Activated CD4-positive, alpha-beta T cell treated with anti-CD3 and anti-CD28 coated beads, Interleukin-2, amount 50 U/mL, for 48 hours (primary cell): ENCODE results near the gene PRKG1.
A peak's percentile ranks its signal among the peaks of the same experiment; 100 is the strongest.

Source experiments
- DNase-seq, 2 experiments: peaks; one replicate each; pipeline ENCODE4 v3.0.0-alpha.2; 2020

PRKG1 gene

GRCh38 chr10:52256832-52257691 lies 1182.8 kb downstream of the PRKG1 start:
- DNase-seq, result no peak

DNA sequence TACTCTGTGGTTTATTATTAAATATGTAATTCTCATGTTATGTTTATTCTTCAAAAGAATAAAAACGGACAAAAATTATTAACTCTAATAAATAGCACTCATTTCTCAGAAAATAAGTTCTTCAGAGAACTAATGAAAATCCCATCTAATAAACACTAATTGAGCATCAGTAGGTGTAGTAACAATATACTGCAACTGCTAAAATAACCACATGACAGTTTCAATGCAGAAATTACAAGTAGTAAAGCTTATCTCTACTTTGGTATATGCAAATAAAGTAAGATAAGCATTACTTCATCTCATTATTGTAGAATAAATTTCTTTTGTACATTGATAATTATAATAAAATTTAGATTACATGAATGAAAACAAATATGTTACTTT lies 1183.4 kb downstream of the PRKG1 start:
- no peak for DNase-seq

GRCh38 chr10:52258799-52259425 lies 1184.6 kb downstream of the PRKG1 start:
- no peak for DNase-seq

DNA sequence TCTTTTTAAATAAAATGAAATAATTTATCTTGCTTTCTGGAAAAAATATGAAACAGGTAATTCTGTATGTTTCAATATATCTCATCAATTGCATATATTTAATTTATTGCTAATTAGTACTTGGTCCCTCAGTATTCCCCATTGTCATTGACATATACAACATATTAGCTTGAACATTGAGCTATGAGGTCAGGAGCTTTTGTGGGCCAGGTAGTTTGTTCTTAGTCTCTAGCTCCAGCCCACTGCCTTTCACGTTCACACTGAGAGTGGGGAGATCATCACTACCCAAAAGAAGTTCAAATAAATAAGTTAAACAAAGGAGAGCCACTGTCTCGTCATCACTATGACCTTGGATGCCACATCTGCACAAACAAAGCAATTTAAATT lies 1185.1 kb downstream of the PRKG1 start:
- DNase-seq, result no peak

- no peak for DNase-seq
Measured at GRCh38 chr10:52261362-52261761, 1187.1 kb downstream of the PRKG1 start.

GRCh38 chr10:52265131-52265926 lies 1191.0 kb downstream of the PRKG1 start:
- DNase-seq, result no peak

DNA sequence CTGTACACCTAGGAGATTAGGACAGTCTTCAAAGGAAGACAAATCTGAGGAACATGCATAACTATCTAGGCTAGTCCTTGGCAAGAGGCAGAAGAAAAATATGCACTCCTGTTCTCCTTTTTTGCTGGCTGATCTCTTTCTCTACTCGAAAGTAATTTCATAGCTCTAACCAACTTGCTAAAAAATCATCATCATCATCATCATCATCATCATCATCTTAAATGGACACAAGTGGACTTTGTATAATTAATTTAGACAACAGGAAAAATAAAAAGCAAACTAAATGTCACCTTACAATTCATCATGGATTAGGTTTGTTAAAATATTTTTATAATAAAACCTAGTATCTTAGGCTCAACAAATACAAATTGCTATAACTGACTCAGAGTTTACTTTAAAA lies 1192.6 kb downstream of the PRKG1 start:
- DNase-seq, result no peak

DNA sequence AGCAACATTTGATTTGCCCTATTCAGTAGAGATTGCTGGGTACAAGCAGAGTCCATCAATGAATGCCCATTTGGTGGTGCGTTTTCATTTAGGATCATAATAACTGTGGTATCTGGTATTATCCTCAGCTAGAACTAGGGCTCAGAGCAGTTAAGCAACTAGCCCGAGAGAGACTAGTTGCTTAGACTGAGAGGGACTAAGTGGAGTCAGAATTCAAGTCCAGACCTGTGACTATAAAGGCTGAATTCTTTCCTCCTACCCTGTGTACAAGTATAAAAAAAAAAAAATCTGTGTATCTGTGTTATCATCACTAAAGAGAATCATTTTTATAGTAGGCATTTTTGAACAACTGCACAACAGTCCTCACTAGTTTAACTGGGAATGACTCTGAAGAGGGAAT lies 1194.5 kb downstream of the PRKG1 start:
- DNase-seq, result no peak

DNA sequence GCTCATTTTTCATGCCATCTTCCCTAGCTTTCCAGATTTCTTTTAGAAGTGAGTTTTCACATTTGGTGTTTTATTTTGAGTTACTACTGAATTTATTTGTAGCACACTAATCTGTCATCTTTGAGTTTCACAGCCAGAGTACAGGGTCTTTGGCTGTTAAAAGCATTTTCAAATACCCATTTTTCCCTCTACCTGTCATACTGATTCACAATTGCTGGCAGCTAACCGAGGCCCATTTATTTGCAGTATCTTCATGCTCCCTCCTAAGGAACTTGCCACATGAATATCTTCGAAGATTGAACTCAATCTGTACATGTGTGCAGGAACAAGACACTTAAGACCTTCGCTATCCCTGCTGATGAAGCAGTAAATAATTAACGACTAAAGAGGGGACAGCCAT lies 1194.9 kb downstream of the PRKG1 start:
- DNase-seq, result no peak

GRCh38 chr10:52276163-52276562 lies 1201.9 kb downstream of the PRKG1 start:
- DNase-seq, result no peak

- no peak for DNase-seq
Measured at GRCh38 chr10:52276986-52277385, 1202.7 kb downstream of the PRKG1 start.

DNA sequence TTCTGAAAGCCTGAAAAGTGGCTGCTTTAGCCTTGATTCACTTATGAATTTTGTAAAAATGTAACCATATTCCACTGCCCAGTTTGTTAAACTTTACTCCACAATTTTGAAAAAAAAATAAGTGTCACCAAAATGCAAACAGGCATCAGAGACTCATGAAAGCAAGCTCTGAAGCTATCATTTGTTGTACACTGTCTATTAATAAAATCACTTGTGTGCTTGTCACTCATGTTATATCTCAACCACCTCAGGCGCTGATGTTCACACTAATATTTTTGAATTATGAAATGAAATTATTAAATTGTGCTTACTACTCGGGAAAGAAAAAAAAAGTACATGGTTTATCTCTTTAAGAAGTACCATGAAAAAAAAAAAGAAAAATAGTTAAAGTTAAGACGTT lies 1205.3 kb downstream of the PRKG1 start:
- DNase-seq, result no peak

DNA sequence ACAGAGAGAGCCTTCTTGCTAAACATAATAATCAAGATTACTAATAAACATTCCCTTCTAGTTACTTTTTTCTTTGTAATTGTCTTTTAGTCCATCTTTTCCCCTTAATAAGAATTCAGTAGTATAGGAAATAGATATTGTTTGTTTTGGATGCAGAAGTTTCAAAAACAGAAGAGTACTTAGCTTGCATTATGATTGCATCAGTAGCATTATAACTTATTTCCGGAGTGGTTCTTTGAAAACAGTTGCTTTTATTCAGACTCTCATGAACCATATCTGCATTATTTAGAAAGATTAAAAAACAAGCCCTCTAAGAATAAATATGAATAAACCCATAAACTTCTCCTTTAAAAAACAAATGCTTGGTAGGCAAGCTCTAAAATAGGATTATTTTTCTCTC lies 1205.8 kb downstream of the PRKG1 start:
- no peak for DNase-seq

DNA sequence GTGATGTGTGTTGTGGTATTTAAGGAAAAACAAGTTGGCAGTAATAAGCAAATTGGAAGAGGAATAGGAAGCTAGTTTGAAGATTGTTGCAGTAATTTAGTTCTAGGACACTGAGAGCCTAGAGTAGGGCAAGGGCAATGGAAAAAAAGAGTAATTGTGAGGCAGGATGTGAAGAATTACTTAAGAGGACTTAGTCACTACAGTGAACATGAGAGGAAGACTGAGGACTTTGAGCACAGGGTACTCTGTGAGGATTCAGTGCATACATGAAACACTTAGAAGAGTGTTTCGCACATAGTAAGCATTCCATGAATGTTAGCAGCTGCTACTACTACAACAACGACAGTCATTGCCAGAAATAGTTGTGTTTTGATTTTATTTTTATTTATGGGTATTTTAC lies 1208.9 kb downstream of the PRKG1 start:
- DNase-seq, result no peak

GRCh38 chr10:52284416-52285013 lies 1210.2 kb downstream of the PRKG1 start:
- DNase-seq, result no peak

DNA sequence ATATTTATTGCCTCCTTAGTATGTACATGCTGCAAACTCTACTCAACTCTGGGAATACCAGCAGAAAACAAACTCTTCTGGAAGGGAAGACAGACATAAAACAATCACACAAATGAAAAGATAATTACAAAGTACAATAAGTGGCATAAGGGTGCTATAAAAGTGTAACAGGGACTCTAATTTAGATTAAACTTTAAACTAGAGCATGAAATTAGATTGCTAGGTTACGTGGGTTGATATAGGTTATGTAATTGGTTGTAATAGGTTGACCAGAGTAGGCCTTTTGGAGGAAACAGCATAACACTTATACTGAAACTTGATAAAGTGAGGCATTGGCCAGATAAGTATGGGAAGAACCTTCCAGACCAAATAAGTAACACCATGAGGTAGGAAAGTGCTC lies 1213.6 kb downstream of the PRKG1 start:
- no peak for DNase-seq

DNA sequence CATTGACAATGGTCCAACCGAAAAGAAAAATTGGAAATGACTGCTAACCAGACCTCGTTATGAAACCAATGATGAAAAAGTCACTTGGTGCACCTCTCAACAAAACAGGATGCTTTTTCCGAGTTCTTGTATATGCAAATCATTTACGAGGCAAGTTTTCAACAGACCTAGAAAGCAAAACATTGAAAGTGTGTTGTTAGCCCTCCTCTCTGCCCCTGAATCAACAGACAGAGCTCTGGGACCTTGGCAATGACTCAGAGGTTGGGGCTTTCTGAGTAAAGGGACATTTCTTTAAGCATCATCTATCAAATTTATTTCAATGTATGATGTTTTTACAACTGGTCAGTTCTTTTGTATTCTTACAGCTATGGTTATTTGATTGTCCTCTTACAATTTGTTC lies 1223.5 kb downstream of the PRKG1 start:
- DNase-seq, result no peak

GRCh38 chr10:52300599-52301277 lies 1226.5 kb downstream of the PRKG1 start:
- no peak for DNase-seq

DNA sequence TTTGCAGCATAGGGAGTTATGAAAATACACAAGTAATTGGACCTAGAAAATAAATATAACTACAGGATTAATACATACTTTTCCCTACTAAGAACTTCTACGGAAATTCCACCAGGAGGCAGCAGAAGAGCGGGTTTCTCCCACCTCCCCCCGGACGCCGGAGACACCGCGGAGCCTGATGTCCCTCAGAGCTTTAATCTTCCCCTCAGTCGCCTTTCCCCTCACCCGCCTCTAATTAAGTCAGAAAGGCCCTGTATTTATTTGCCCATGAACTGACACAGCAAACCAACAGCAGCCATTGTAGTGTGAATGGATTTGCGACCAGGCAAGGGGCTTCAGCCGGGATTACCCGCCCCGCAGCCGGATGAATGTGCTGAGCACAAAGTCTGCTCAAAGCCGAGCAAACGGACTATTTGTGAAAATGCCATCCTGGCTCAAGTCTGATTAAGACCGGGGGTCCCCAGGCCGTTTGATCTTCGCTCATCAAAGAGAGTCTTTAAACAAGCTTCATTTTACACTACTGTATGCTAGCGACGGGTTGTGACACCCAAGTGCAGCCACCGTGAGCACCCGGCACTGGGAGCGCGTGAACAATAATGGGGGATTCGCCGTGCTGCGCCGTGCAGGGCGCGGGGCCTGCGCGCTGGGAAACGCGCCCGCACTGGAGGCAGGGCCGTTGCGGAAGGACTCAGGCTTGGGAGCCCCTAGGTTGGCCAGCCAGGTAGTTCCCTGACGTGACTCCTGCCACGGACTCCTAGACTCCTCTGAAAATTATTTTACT lies 1234.2 kb downstream of the PRKG1 start:
- peak in 1 of 2 experiments; percentile 22 for DNase-seq

GRCh38 chr10:52312942-52313255 lies 1238.6 kb downstream of the PRKG1 start:
- DNase-seq, result no peak

DNA sequence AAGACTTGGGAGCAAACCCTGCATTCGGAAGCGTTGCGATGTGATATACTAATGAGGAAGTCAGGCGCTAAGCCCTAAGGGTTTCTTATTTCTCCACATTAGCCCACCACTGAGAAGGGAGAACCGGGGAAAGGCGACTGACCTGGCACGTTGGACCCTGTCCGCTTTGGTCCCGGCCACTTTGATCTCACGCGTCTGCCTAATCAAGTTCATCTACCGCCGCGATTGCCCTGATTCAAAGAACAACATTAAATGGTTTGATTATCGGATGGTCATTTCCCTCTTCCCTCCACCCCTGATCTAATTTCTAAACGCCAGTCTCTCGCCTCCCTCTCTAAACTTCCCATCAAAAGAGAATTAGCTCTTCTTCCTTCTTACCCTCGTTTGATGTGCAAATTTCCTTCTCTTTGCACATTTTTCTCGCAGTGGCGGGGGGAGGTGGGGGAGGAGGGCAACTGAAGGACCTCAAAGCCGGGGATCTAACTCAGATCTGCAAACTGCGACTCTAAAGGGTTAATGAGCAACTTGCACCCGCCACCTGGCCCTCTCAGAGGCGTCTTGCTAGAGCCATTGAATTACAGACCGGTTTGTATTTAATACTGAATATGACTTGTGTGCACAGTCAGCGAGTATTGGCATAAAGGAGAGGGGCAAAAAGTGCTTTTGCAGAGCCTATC lies 1239.1 kb downstream of the PRKG1 start:
- DNase-seq, result no peak
